HEK293 (cell line): ENCODE measurements around the gene BCL11A.

ENCODE experiments used
- CTCF ChIA-PET: fragments of 350-600 bp; formaldehyde crosslinking; extraction: SDS; loops from one replicate; lab custom pipeline; 2021; ENCODE audit warnings: antibody characterized with exemption; lab: Yijun Ruan, JAX
- POLR2A ChIA-PET: fragments of 300-600 bp; formaldehyde crosslinking; extraction: SDS; loops from one replicate; lab custom pipeline; 2020; ENCODE audit warnings: antibody characterized with exemption, inconsistent platforms; lab: Yijun Ruan, JAX
- H3K27ac ChIP-seq: fragments of 200-500 bp; sonication (Bioruptor generic); 2 replicates; pipeline ENCODE4 v1.5.1; 2014; ENCODE audit warnings: low read depth, low read length, control low read depth, inconsistent platforms; ENCODE audit errors: extremely low read depth
- H3K36me3 ChIP-seq, 2 experiments: fragments of 200-500 bp in 1 of 2; sonication (Bioruptor generic) in 1 of 2; 1 replicate in 1 of 2; 2 replicates in 1 of 2; pipeline ENCODE4 v1.5.1; 2014 to 2017; ENCODE audit warnings: inconsistent platforms in 2 of 2, low read length in 2 of 2; ENCODE audit not compliant: control insufficient read depth in 2 of 2, insufficient read depth in 1 of 2
- H3K4me1 ChIP-seq: fragments of 200-500 bp; sonication (Bioruptor generic); 2 replicates; pipeline ENCODE4 v1.5.1; 2014; ENCODE audit warnings: mild to moderate bottlenecking, low read length, inconsistent platforms; ENCODE audit not compliant: control insufficient read depth, insufficient read depth
- H3K4me3 ChIP-seq: 2 replicates; pipeline ENCODE4 v1.5.1; 2011; ENCODE audit warnings: low read depth, mild to moderate bottlenecking, control low read depth, low read length, moderate library complexity
- H3K9me3 ChIP-seq: fragments of 200-500 bp; sonication (Bioruptor generic); 2 replicates; pipeline ENCODE4 v1.5.1; 2014; ENCODE audit warnings: low read depth, low read length, inconsistent platforms; ENCODE audit not compliant: control insufficient read depth, insufficient read depth
- ATF2 ChIP-seq: fragments of 450-650 bp; formaldehyde crosslinking; IDR thresholded peaks from 2 replicates; pipeline ENCODE4 v1.5.1; 2016; ENCODE audit warnings: missing biosample characterization, missing genetic modification characterization, low read depth
- KLF16 ChIP-seq: fragments of 450-650 bp; formaldehyde crosslinking; IDR thresholded peaks from 2 replicates; pipeline ENCODE4 v1.5.1; 2017; ENCODE audit warnings: missing biosample characterization, missing genetic modification characterization
- MYNN ChIP-seq: fragments of 450-650 bp; formaldehyde crosslinking; IDR thresholded peaks from 2 replicates; pipeline ENCODE4 v1.5.1; 2016; ENCODE audit warnings: missing biosample characterization, missing genetic modification characterization, borderline replicate concordance
- OSR2 ChIP-seq: fragments of 450-650 bp; formaldehyde crosslinking; IDR thresholded peaks from 2 replicates; pipeline ENCODE4 v1.5.1; 2016; ENCODE audit warnings: missing biosample characterization, missing genetic modification characterization
- PRDM1 ChIP-seq: fragments of 450-650 bp; formaldehyde crosslinking; IDR thresholded peaks from 2 replicates; pipeline ENCODE4; 2016; ENCODE audit warnings: missing biosample characterization, missing genetic modification characterization
- SP2 ChIP-seq: fragments of 450-650 bp; formaldehyde crosslinking; IDR thresholded peaks from 2 replicates; pipeline ENCODE4 v1.5.1; 2016; ENCODE audit warnings: missing biosample characterization, missing genetic modification characterization
- TCF7L2 ChIP-seq: IDR thresholded peaks from 2 replicates; pipeline ENCODE4 v1.6.1; 2011; ENCODE audit warnings: low read depth, mild to moderate bottlenecking, inconsistent platforms, low read length, moderate library complexity, borderline replicate concordance
- TSHZ1 ChIP-seq: fragments of 450-650 bp; formaldehyde crosslinking; IDR thresholded peaks from 2 replicates; pipeline ENCODE4 v1.5.1; 2016; ENCODE audit warnings: missing biosample characterization, missing genetic modification characterization, borderline replicate concordance
- YY1 ChIP-seq: fragments of 450-650 bp; formaldehyde crosslinking; IDR thresholded peaks from 2 replicates; pipeline ENCODE4 v1.5.1; 2018; ENCODE audit warnings: missing biosample characterization, missing genetic modification characterization
- ZBTB11 ChIP-seq: fragments of 450-650 bp; formaldehyde crosslinking; conservative IDR thresholded peaks from 2 replicates; pipeline ENCODE4 v1.5.1; 2016; ENCODE audit warnings: low read depth, missing biosample characterization, missing genetic modification characterization
- ZBTB17 ChIP-seq: fragments of 450-650 bp; formaldehyde crosslinking; IDR thresholded peaks from 2 replicates; pipeline ENCODE4 v1.5.1; 2016; ENCODE audit warnings: missing biosample characterization, missing genetic modification characterization
- ZBTB48 ChIP-seq: fragments of 450-650 bp; formaldehyde crosslinking; IDR thresholded peaks from 2 replicates; pipeline ENCODE4 v1.5.1; 2016; ENCODE audit warnings: missing biosample characterization, missing genetic modification characterization
- ZFP37 ChIP-seq: fragments of 450-650 bp; formaldehyde crosslinking; IDR thresholded peaks from 2 replicates; pipeline ENCODE4 v1.5.1; 2016; ENCODE audit warnings: missing biosample characterization, missing genetic modification characterization
- ZNF169 ChIP-seq: fragments of 450-650 bp; formaldehyde crosslinking; IDR thresholded peaks from 2 replicates; pipeline ENCODE4 v1.5.1; 2016; ENCODE audit warnings: missing biosample characterization, missing genetic modification characterization
- ZNF174 ChIP-seq: fragments of 450-650 bp; formaldehyde crosslinking; IDR thresholded peaks from 2 replicates; pipeline ENCODE4 v1.5.0; 2017; ENCODE audit warnings: missing biosample characterization, mild to moderate bottlenecking, missing genetic modification characterization
- ZNF184 ChIP-seq: fragments of 450-650 bp; IDR thresholded peaks from 2 replicates; pipeline ENCODE4 v1.5.1; 2018; ENCODE audit warnings: missing biosample characterization, mild to moderate bottlenecking, missing genetic modification characterization
- ZNF2 ChIP-seq: fragments of 450-650 bp; formaldehyde crosslinking; IDR thresholded peaks from 2 replicates; pipeline ENCODE4 v1.5.1; 2016; ENCODE audit warnings: missing biosample characterization, missing genetic modification characterization
- ZNF211 ChIP-seq: fragments of 450-650 bp; formaldehyde crosslinking; IDR thresholded peaks from 2 replicates; pipeline ENCODE4 v1.5.1; 2016; ENCODE audit warnings: low read depth, missing biosample characterization, missing genetic modification characterization
- ZNF248 ChIP-seq: fragments of 450-650 bp; formaldehyde crosslinking; IDR thresholded peaks from 2 replicates; pipeline ENCODE4 v1.5.1; 2017; ENCODE audit warnings: missing biosample characterization, missing genetic modification characterization
- ZNF354C ChIP-seq: fragments of 450-650 bp; formaldehyde crosslinking; IDR thresholded peaks from 2 replicates; pipeline ENCODE4 v1.5.1; 2016; ENCODE audit warnings: missing biosample characterization, missing genetic modification characterization, low read depth, borderline replicate concordance
- ZNF416 ChIP-seq: fragments of 450-650 bp; formaldehyde crosslinking; IDR thresholded peaks from 2 replicates; pipeline ENCODE4 v1.5.1; 2016; ENCODE audit warnings: missing biosample characterization, missing genetic modification characterization
- ZNF423 ChIP-seq: fragments of 450-650 bp; formaldehyde crosslinking; IDR thresholded peaks from 2 replicates; pipeline ENCODE4 v1.5.1; 2016; ENCODE audit warnings: missing biosample characterization, missing genetic modification characterization
- ZNF621 ChIP-seq: fragments of 450-650 bp; formaldehyde crosslinking; IDR thresholded peaks from 2 replicates; pipeline ENCODE4 v1.5.1; 2017; ENCODE audit warnings: missing biosample characterization, missing genetic modification characterization
- ZNF76 ChIP-seq: fragments of 450-650 bp; formaldehyde crosslinking; IDR thresholded peaks from 2 replicates; pipeline ENCODE4; 2016; ENCODE audit warnings: low read depth, missing biosample characterization, missing genetic modification characterization, borderline replicate concordance
- ZNF837 ChIP-seq: fragments of 450-650 bp; formaldehyde crosslinking; IDR thresholded peaks from 2 replicates; pipeline ENCODE4 v1.5.1; 2016; ENCODE audit warnings: missing biosample characterization, missing genetic modification characterization
- ZXDB ChIP-seq: fragments of 450-650 bp; formaldehyde crosslinking; IDR thresholded peaks from 2 replicates; pipeline ENCODE4 v1.5.1; 2016; ENCODE audit warnings: missing biosample characterization, missing genetic modification characterization

The BCL11A gene

GRCh38 chr2:60489289-60489688, 64.2 kb downstream of the BCL11A start:
- no peaks in the 10 kb centered on the region for H3K36me3 ChIP-seq
- ChIA-PET POLR2A (no interaction called here), CTCF (no interaction called here)
- H3K4me3 ChIP-seq = no peak overlapping the region
- no peaks in the 10 kb centered on the region for H3K4me1 ChIP-seq
- no peak overlapping the region for H3K27ac ChIP-seq
- H3K9me3 ChIP-seq = no peaks in the 10 kb centered on the region
- TF ChIP-seq KLF16 = no peak
- no peak for TF ChIP-seq ZBTB11 (tag by site-specific recombination)
- TF ChIP-seq ZNF2 (tag by site-specific recombination) = no peak
- TF ChIP-seq MYNN = no peak
- no peak for TF ChIP-seq OSR2 (tag by site-specific recombination)
- TF ChIP-seq ZNF837 (tag by site-specific recombination) = no peak
- TF ChIP-seq ZFP37 (tag by site-specific recombination) = no peak
- TF ChIP-seq ZNF621 (tag by site-specific recombination) = no peak
- no peak for TF ChIP-seq TSHZ1 (tag by site-specific recombination)
- TF ChIP-seq YY1 = no peak
- no peak for TF ChIP-seq ZNF169 (tag by site-specific recombination)
- no peak for TF ChIP-seq ZBTB17 (tag by site-specific recombination)
- TF ChIP-seq ZNF184 = no peak
- no peak for TF ChIP-seq SP2 (tag by site-specific recombination)
- TF ChIP-seq ZNF174 (tag by site-specific recombination) = no peak
- TF ChIP-seq ZBTB48 (tag by site-specific recombination) = no peak
- no peak for TF ChIP-seq ATF2 (tag by site-specific recombination)
- no peak for TF ChIP-seq ZNF248
- TF ChIP-seq, all 188 proteins: peak for 0

- H3K9me3 ChIP-seq = no peaks in the 10 kb centered on the region
- CTCF ChIA-PET = no interaction called here
- POLR2A ChIA-PET = no interaction called here
- H3K27ac ChIP-seq = no peak overlapping the region
- peaks cover 0 to 8% of the 10 kb centered on the region in 2 experiments; a peak in 1 of 3 replicates for H3K36me3 ChIP-seq
- H3K4me1 ChIP-seq = no peaks in the 10 kb centered on the region
- H3K4me3 ChIP-seq = no peak overlapping the region
- TF ChIP-seq ZNF416 (tag by site-specific recombination) = no peak
- no peak for TF ChIP-seq ZXDB (tag by site-specific recombination)
- TF ChIP-seq TCF7L2 = no peak
- TF ChIP-seq ZNF423 = no peak
- TF ChIP-seq ZNF211 (tag by site-specific recombination) = no peak
- TF ChIP-seq ZNF354C (tag by site-specific recombination) = no peak
- no peak for TF ChIP-seq ZNF76
- TF ChIP-seq PRDM1 (tag by site-specific recombination) = no peak
- no peak for TF ChIP-seq MYNN
Measured at GRCh38 chr2:60488291-60488690, 65.2 kb downstream of the BCL11A start.
